GM13977 (cell line): ENCODE measurements around the gene CLCN3.
"Not testable (repeated sequence)": the region's sequence is repeated elsewhere in the genome, so short reads cannot be mapped to it uniquely, and the experiment has no call there.

ENCODE experiments used
- DNase-seq: peaks from one replicate; pipeline ENCODE4 v3.0.0; 2012; ENCODE audit warnings: low spot score
- CTCF ChIP-seq: IDR thresholded peaks from 2 replicates; pipeline ENCODE4 v1.5.1; 2012; ENCODE audit warnings: mild to moderate bottlenecking, control low read depth; ENCODE audit not compliant: insufficient read depth; ENCODE audit errors: extremely low read depth, missing control alignments
- in situ Hi-C: fragments of 300-500 bp; cut with MboI; formaldehyde crosslinking; loops from one replicate; pipeline ENCODE4 v1.12.0; 2022; ENCODE audit warnings: low sequenced_read_pairs, low pct_unique_long_range_greater_than_20kb, mixed read lengths, inconsistent platforms; ENCODE audit not compliant: unreplicated experiment

CLCN3 gene

GRCh38 chr4:169716677-169717076, 96.3 kb downstream of the CLCN3 start:
- in situ Hi-C loops, result no loop called here

DNA sequence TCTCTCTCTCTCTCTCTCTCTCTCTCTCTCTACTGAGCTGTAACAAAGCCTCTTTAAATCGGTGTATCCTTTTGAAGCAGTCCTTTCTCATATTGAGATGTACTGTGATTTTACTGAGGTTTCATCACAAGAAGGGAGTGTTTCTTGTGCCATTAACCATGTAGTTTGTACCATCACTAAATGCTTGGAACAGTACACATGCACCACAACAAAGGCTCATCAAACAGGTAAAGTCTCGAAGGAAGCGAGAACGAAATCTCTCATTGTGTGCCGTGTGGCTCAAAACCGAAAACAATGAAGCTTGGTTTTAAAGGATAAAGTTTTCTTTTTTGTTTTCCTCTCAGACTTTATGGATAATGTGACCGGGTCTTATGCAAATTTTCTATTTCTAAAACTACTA, 100.2 kb downstream of the CLCN3 start:
- DNase-seq, result no peak
- TF ChIP-seq CTCF, result no peak
- in situ Hi-C loops, result no loop called here

More at GRCh38 chr4:169716677-169717076, 96.3 kb downstream of the CLCN3 start:
- TF ChIP-seq CTCF, result no peak
- no peak for DNase-seq

DNA sequence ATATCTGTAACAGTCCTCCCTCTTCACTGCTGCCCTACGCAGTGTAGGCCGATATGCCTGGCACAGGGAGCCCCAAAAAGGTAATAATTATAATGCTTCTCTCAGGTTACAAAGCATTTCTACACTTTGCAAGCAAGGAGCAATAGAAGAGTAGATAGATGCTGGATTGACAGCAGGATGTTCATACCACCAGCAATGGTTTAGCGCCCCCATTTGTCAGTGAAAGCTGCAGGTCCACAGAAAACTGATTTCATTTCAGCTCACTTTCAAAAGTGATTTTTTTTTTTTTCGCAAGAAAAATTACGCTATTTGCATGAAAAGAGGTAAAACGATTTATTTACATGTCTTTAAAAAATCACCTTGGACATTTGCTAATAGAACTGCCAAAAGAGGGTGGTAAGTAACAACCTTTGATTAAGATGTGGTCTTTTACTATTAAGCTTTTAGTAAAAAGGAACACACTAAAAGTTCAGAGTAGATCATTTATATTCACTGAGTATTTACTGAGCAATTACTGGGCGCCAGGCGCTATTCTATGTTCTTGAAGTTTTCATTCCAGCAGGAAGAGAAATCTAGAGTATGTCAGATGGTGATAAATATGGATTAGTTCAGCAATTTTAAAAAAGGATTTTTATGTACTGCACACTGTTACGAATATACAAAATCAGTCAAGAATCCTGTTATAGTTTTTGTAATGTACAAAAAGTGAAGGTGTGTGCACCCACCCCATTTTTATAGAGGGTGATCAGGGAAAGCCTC, 103.0 kb downstream of the CLCN3 start:
- in situ Hi-C loops, result no loop called here
- TF ChIP-seq CTCF, result no peak
- DNase-seq, result no peak

DNA sequence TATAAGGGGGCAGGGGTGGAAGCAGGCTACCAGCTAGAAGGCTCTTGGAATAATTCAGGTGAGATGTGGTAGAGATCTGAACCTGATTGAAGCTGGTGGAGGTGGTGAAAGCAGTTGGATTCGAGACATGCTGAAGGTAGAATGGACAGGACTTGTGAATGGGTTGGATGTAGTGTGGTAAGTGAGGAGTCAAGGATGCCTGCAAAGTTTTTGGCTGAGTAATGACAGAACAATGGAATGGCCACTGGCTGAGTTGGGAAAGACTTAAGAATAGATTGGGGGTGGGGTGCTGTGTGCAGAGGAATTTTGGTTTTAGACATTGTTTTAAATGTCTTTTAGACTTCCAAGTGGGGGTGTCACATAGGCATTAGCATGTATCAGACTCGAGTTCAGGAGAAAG, 103.9 kb downstream of the CLCN3 start:
- TF ChIP-seq CTCF, result no peak
- in situ Hi-C loops, result no loop called here
- DNase-seq, result no peak

GRCh38 chr4:169727616-169728015, 107.2 kb downstream of the CLCN3 start:
- in situ Hi-C loops, result no loop called here
- TF ChIP-seq CTCF, result no peak
- no peak for DNase-seq

DNA sequence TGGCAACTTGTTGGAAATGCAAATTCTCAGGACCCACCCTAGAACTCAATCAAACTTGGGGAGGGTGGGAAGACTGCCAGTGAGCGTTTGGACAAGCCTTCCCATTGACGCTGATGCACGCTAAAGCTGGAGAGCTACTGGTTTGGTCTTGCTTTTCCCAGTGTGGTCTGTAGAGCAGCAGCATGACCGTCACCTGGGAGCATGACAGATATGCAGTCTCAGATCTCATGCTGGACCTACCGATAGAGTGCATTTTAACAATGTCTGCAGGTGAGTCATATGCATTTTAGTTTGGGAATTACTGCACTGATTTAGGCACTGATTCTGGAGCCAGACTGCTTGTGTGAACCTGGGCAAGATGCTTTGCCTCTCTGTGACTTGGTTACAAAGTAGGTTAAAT, 110.2 kb downstream of the CLCN3 start:
- in situ Hi-C loops, result no loop called here

DNA sequence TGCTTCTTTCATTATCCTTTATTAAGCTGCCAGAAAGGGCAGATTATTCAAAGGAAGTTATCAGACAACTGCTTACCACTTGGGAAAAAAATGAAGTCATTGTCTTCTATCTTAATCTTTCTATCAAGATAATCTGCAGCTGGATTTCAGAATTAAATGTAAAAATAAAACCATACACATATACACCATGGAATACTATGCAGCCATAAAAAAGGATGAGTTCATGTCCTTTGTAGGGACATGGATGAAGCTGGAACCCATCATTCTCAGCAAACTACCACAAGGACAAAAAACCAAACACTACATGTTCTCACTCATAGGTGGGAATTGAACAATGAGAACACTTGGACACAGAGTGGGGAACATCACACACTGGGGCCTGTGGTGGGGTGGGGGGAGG, 118.2 kb downstream of the CLCN3 start:
- in situ Hi-C loops, DNase-seq: not testable (repeated sequence)

More for the DNA sequence above, 110.2 kb downstream of the CLCN3 start:
- DNase-seq, result no peak
- no peak for TF ChIP-seq CTCF
